ENCODE results near the gene ROBO1.

DNA sequence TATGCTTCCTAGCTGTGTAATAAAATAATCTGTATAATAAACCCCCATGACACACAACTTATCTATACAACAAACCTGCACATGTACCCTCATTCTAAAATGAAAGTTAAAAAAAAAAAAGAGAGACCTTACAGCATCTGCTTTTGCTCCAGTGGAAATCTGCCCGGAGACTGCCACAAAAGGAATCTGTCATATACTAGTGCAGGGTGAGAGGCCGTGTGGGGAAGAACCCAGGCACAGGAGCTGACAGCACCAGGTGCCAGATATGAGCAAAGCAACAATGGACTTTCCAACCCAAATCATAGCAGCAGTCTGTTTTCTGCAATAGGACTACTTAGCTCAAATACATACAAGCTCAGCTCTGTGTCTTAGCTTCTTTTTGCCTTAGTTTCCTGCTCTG is 346.5 kb downstream of the ROBO1 start:
- TF ChIP-seq, protein P1, sequence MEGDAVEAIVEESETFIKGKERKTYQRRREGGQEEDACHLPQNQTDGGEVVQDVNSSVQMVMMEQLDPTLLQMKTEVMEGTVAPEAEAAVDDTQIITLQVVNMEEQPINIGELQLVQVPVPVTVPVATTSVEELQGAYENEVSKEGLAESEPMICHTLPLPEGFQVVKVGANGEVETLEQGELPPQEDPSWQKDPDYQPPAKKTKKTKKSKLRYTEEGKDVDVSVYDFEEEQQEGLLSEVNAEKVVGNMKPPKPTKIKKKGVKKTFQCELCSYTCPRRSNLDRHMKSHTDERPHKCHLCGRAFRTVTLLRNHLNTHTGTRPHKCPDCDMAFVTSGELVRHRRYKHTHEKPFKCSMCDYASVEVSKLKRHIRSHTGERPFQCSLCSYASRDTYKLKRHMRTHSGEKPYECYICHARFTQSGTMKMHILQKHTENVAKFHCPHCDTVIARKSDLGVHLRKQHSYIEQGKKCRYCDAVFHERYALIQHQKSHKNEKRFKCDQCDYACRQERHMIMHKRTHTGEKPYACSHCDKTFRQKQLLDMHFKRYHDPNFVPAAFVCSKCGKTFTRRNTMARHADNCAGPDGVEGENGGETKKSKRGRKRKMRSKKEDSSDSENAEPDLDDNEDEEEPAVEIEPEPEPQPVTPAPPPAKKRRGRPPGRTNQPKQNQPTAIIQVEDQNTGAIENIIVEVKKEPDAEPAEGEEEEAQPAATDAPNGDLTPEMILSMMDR (IDR thresholded peaks at IDR 0.05), result no peak
- TF ChIP-seq POLR2A (IDR thresholded peaks at IDR 0.05), result no peak

Measured in right lobe of liver (tissue), 4 donors.